Activated naive CD4-positive, alpha-beta T cell treated with anti-CD3 and anti-CD28 coated beads, Interleukin-2, amount 50 U/mL, for 72 hours (primary cell): Measurements from ENCODE around the gene FLT1. TPM values are rescaled to one million over a fixed set of nuclear protein-coding genes. Genes with fewer than 3 reads are reported as not detected.
A peak's percentile ranks its signal among the peaks of the same experiment; 100 is the strongest.

Experiments
- ATAC-seq, 2 donors: fragments of 150-1000 bp; cut with Tn5 transposase; 2 replicates each; pipeline ENCODE4 v1.10.0; 2021; ENCODE audit warnings: mild to moderate bottlenecking in 2 of 2, moderate library complexity in 2 of 2
- DNase-seq, 2 donors: peaks; one replicate each; pipeline ENCODE4 v3.0.0; 2021 to 2022; ENCODE audit warnings: low spot score in 2 of 2
- H3K27ac Mint-ChIP-seq, 2 donors: one replicate each; pipeline ENCODE4 v1.8.0; 2022; ENCODE audit warnings: mild to moderate bottlenecking in 2 of 2, mixed read lengths in 2 of 2
- H3K36me3 Mint-ChIP-seq, 2 donors: one replicate each; pipeline ENCODE4 v1.8.0; 2022; ENCODE audit warnings: mixed read lengths in 2 of 2
- H3K9me3 Mint-ChIP-seq, 2 donors: one replicate each; pipeline ENCODE4 v1.8.0; 2022; ENCODE audit warnings: mixed read lengths in 2 of 2
- total RNA-seq, 2 donors: library from RNA; stranded (reverse); gene quantifications; one replicate each; pipeline ENCODE4 v1.2.3, GENCODE V29; 2022

Gene FLT1, protein sequence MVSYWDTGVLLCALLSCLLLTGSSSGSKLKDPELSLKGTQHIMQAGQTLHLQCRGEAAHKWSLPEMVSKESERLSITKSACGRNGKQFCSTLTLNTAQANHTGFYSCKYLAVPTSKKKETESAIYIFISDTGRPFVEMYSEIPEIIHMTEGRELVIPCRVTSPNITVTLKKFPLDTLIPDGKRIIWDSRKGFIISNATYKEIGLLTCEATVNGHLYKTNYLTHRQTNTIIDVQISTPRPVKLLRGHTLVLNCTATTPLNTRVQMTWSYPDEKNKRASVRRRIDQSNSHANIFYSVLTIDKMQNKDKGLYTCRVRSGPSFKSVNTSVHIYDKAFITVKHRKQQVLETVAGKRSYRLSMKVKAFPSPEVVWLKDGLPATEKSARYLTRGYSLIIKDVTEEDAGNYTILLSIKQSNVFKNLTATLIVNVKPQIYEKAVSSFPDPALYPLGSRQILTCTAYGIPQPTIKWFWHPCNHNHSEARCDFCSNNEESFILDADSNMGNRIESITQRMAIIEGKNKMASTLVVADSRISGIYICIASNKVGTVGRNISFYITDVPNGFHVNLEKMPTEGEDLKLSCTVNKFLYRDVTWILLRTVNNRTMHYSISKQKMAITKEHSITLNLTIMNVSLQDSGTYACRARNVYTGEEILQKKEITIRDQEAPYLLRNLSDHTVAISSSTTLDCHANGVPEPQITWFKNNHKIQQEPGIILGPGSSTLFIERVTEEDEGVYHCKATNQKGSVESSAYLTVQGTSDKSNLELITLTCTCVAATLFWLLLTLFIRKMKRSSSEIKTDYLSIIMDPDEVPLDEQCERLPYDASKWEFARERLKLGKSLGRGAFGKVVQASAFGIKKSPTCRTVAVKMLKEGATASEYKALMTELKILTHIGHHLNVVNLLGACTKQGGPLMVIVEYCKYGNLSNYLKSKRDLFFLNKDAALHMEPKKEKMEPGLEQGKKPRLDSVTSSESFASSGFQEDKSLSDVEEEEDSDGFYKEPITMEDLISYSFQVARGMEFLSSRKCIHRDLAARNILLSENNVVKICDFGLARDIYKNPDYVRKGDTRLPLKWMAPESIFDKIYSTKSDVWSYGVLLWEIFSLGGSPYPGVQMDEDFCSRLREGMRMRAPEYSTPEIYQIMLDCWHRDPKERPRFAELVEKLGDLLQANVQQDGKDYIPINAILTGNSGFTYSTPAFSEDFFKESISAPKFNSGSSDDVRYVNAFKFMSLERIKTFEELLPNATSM (N-terminal part only)
- total RNA-seq, result 10 to 100 TPM in 1 of 2 donors, 1 to 10 TPM in 1; 4.0 to 25.5 TPM

- Mint-ChIP-seq H3K9me3 (no peaks in the 10 kb centered on the region), H3K36me3 (no peaks in the 10 kb centered on the region), H3K27ac (peak within 1 kb of the TSS in 1 of 2 donors; percentile 69)
- peak; percentile 50 to 62 for ATAC-seq
- peak in 1 of 2 donors; percentile 49 for DNase-seq
Observed at GRCh38 chr13:28494778-28495537, at the start of gene FLT1. TSS of gene FLT1 (minus strand) at chr13:28495128. CDS start at chr13:28494843, 285 bp downstream.

- Mint-ChIP-seq H3K36me3 (peaks cover 8 to 40% of the 10 kb centered on the region in 2 donors), H3K27ac (no peak overlapping the region), H3K9me3 (peaks cover 11 to 27% of the 10 kb centered on the region in 2 donors)
- ATAC-seq (no peak), DNase-seq (no peak)
Observed at GRCh38 chr13:28544026-28544425, 49.1 kb upstream of the FLT1 start.

DNA sequence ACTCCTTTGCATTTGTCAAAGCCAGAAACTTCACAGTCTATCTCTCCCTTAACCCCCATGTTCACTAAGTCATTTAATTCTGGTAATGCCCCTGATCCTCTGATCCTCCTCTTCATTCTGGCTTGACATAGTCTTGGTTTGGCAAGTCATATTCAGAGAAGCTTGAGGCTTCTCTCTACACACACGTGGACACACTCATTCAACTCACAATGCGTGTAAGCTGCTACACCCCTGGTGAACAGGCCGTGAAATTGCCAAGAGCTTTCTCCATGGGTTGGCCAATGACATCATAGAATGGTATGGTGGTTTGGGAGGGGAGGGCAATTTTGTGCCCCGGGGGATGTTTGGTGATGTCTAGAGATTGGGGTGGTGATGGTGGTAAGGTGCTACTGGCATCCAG, 47.9 kb upstream of the FLT1 start:
- H3K36me3 Mint-ChIP-seq, result peaks cover 8 to 49% of the 10 kb centered on the region in 2 donors
- peaks cover 11 to 21% of the 10 kb centered on the region in 2 donors for H3K9me3 Mint-ChIP-seq
- DNase-seq, result no peak
- H3K27ac Mint-ChIP-seq, result no peak overlapping the region
- peak in 1 of 2 donors; percentile 62 for ATAC-seq

DNA sequence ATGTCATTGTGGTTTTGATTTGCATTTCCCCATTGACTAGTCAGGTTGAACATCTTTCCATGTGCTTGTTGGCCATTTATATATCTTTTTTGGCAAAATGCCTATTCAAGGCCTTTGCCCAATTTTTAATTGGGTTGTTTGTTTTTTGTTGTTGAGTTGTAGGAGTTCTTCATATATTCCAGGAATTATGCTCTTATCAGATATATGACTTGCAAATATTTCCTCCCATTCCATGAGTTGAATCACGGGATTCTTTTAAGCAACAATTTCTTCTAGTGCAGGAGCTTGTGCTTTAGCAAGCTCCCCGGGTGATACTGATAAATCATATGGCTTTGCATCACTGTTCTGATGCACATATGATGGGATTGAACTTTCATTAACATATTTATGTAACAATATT, 47.0 kb upstream of the FLT1 start:
- DNase-seq, result no peak
- ATAC-seq, result no peak
- H3K9me3 Mint-ChIP-seq, result peaks cover 11 to 21% of the 10 kb centered on the region in 2 donors
- H3K27ac Mint-ChIP-seq, result no peak overlapping the region
- peaks cover 8 to 49% of the 10 kb centered on the region in 2 donors for H3K36me3 Mint-ChIP-seq

DNA sequence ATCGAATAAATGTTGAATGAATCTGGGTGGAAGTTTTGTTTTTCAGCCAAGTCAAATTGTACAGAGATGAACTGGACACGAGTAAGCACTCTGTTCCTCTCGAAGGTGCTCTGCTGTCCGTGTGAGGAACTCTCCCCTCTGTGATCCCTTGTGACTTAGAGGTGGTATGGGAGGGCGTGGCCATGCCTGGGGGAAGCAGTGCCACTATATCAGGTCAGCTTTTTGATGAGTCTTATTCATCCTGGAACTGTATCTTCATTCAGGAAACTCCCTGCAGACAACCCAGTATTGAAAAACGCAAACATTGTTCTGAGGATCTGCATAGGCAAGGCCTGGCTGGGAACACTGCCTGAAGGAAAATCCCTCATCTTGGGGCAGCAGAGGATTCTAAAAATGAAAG, 45.7 kb upstream of the FLT1 start:
- DNase-seq (no peak), ATAC-seq (peak; percentile 53 to 66)
- Mint-ChIP-seq H3K36me3 (peaks cover 8 to 61% of the 10 kb centered on the region in 2 donors), H3K27ac (peak overlapping the region in 1 of 2 donors; percentile 77), H3K9me3 (peaks cover 11 to 21% of the 10 kb centered on the region in 2 donors)

DNA sequence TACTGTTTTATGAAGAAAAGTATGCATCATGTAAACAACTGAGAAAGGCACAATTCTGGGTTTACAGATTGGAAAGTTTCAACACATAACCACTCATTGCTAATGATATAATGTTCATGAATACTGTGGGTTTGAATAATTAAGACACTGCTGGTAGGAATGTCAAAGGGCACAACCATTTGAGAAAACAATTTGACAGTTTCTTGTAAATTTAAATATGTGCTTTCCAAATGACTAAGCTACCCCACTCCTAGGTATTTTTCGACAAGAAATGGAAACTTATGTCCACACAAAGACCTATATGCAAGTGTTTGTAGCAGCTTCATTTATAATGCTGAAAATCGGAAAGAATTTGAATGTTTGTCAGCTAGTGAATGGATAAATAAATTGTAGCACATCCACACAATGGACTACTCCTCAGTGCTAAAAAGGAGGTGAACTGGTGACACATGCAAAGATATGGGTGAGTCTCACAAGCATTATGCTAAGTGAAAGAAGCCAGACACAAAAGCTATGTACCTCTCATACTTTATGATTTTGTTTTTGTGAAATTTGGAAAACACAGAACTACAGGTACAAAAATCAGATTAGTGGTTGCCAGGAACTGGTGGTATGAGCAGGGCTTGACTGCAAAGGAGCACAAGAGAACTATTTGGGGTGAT, 44.8 kb upstream of the FLT1 start:
- peak in 1 of 2 donors; percentile 55 for ATAC-seq
- H3K9me3 Mint-ChIP-seq, result peaks cover 9 to 20% of the 10 kb centered on the region in 2 donors
- DNase-seq, result no peak
- peak overlapping the region in 1 of 2 donors; percentile 77 for H3K27ac Mint-ChIP-seq
- peaks cover 8 to 67% of the 10 kb centered on the region in 2 donors for H3K36me3 Mint-ChIP-seq

DNA sequence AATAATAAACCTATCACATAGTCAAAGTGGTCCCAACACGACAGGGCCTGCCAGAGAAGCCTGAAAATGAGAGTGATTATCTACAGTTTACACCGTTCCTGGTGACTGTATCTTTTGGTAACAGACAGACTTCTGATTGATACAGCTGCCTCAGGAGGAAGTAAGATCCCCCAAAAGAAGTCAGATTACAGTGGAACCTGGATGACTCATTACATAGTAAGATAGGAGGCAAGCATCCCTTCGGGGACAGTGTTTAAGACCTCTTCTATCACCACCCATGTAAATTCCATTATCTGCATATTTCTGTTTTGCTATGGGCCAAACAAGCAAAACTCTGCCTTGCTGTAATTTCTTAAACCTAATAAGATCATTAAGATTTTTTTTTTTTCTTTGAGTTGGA, 44.0 kb upstream of the FLT1 start:
- ATAC-seq, result peak in 1 of 2 donors; percentile 23
- no peak for DNase-seq
- Mint-ChIP-seq H3K27ac (peak overlapping the region in 1 of 2 donors; percentile 89), H3K36me3 (peaks cover 3 to 59% of the 10 kb centered on the region in 2 donors), H3K9me3 (peaks cover 5 to 11% of the 10 kb centered on the region in 2 donors)

GRCh38 chr13:28537171-28537570, 42.2 kb upstream of the FLT1 start:
- Mint-ChIP-seq H3K27ac (no peak overlapping the region), H3K36me3 (peaks cover 0 to 41% of the 10 kb centered on the region in 2 donors), H3K9me3 (no peaks in the 10 kb centered on the region)
- DNase-seq (no peak), ATAC-seq (no peak)

DNA sequence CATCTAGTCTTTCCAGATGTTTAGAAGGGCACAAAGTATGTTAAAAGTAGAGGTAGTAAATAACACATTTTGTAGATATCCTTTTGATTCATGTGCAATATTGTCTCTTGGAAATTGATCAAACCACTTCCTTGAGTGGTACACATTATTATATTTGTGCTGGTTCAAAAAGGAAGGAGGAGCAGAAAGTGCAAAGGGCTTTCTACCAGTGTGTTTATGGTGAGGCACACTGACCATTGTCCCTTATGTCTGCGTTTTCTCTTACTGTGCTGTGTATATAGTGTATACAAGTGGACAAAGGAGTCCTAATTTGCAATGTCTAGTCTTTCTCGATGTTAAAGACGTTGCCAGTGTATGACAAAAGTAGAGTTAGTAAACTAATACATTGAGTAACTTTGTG, 41.4 kb upstream of the FLT1 start:
- Mint-ChIP-seq H3K36me3 (peaks cover 0 to 33% of the 10 kb centered on the region in 2 donors), H3K27ac (no peak overlapping the region), H3K9me3 (no peaks in the 10 kb centered on the region)
- ATAC-seq (no peak), DNase-seq (no peak)

DNA sequence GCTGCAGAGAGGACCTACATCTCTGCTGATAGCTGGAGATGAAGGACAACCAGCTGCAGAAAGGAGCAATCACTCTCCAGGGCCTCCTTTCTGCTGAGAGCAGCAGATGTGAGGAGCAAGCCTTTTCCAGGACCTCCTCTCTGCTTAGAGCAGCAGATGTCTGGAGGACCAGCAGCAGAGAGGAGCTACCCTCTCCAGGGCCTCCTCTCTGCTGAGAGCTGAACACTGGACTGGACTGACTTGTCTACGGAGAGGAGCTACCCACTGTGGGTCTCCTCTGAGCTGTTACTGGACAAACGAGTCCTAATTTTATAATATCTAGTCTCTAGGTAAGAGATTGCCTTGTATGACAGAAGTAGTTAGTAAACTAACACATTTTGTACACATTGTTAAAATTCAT, 40.8 kb upstream of the FLT1 start:
- Mint-ChIP-seq H3K9me3 (no peaks in the 10 kb centered on the region), H3K36me3 (peaks cover 0 to 30% of the 10 kb centered on the region in 2 donors), H3K27ac (no peak overlapping the region)
- no peak for ATAC-seq
- no peak for DNase-seq

DNA sequence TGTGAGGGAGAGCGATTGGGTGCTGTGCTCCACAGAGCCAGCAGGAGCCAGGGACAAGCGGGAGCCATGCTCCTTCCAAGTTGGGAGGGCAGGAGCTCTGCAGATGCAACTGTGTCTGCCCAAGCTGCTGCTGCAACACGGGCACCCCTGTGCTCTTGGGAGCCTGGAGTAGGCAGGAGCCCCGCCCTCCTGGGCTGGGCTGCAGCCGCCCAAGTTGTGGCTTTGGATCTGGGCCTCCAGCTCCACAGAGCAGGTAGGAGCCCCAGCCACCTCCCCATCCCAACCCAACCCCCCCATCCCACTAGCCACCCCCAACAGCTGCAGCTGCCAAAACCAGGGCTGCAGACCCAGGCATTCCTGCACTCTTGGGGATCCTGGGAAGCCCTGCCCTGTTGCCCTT, 39.9 kb upstream of the FLT1 start:
- ATAC-seq (no peak), DNase-seq (no peak)
- H3K27ac Mint-ChIP-seq, result peak overlapping the region in 1 of 2 donors; percentile 94
- H3K36me3 Mint-ChIP-seq, result peaks cover 0 to 30% of the 10 kb centered on the region in 2 donors
- no peaks in the 10 kb centered on the region for H3K9me3 Mint-ChIP-seq

GRCh38 chr13:28534210-28534609, 39.3 kb upstream of the FLT1 start:
- DNase-seq (no peak), ATAC-seq (peak; percentile 14 to 77)
- peaks cover 0 to 30% of the 10 kb centered on the region in 2 donors for H3K36me3 Mint-ChIP-seq
- H3K27ac Mint-ChIP-seq, result no peak overlapping the region
- H3K9me3 Mint-ChIP-seq, result no peaks in the 10 kb centered on the region

DNA sequence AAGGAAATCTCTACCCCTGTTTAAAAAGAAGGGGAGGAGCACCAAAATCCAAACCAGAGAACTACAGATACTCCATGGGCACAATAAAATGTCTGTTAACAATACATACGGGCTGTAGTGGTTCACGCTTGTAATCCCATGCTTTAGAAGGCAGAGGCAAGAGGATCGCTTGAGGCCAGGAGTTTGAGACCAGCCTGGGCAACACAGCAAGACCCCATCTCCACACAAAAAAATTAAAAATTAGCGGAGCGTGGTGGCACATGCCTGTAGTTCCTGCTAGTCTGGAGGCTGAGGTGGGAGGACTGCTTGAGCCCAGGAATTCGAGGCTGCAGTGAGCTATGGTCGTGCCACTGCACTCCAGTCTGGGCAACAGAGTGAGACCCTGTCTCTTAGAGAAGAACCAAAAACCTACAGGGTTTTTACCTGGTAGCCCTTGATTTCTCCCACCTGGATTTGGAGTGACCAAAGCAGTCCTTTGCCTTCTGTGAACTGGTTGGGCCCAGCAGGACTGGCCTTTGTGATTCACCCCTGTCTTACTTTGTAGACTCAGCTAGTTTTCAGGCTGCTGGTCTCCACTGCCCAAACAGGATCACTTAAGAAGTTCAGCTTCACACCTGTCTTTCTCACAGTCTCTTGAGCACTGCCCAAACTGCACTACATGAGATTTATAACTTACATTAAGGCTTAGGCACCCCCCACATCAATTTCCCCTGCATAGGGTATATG, 38.7 kb upstream of the FLT1 start:
- no peak overlapping the region for H3K27ac Mint-ChIP-seq
- peak in 1 of 2 donors; percentile 2 for ATAC-seq
- no peaks in the 10 kb centered on the region for H3K9me3 Mint-ChIP-seq

DNA sequence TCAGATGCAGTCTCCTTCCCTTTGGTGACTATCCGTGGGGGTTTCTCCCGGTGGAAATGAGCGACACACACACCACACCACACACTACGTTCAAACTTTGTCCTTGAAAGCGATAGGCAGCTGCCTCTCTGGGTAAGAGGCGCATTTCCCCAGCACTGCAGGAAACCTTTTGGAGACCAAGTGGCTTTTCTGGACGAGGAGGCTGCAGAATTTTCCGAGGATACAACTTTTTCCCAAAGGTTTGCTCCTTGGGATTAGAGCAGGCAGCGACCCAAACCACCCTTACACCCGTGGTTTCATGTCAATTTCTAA, 38.2 kb upstream of the FLT1 start:
- H3K9me3 Mint-ChIP-seq, result no peaks in the 10 kb centered on the region
- DNase-seq (no peak), ATAC-seq (no peak)
- no peak overlapping the region for H3K27ac Mint-ChIP-seq
- peaks cover 0 to 20% of the 10 kb centered on the region in 2 donors for H3K36me3 Mint-ChIP-seq

More for the DNA sequence above, 38.7 kb upstream of the FLT1 start:
- DNase-seq, result no peak
- peaks cover 0 to 25% of the 10 kb centered on the region in 2 donors for H3K36me3 Mint-ChIP-seq
